Kidney epithelial cell (primary cell): ENCODE data around the gene NRAP. TPM values are rescaled to one million over a fixed set of nuclear protein-coding genes. Genes with fewer than 3 reads are reported as not detected.

ENCODE experiments used
- DNase-seq: peaks from one replicate; pipeline ENCODE4 v3.0.0-alpha.2; 2010; ENCODE audit warnings: low read depth
- H3K27me3 ChIP-seq: 2 replicates; pipeline ENCODE4 v1.6.0; 2011; ENCODE audit warnings: low read length; ENCODE audit not compliant: control insufficient read depth, insufficient read depth
- H3K36me3 ChIP-seq: 2 replicates; pipeline ENCODE4 v1.5.1; 2011; ENCODE audit warnings: low read length; ENCODE audit not compliant: control insufficient read depth, insufficient read depth
- H3K4me3 ChIP-seq: 2 replicates; pipeline ENCODE4 v1.5.1; 2011; ENCODE audit warnings: low read depth, mild to moderate bottlenecking, control low read depth, low read length
- CTCF ChIP-seq: IDR thresholded peaks from 2 replicates; pipeline ENCODE4 v1.5.1; 2011; ENCODE audit warnings: mild to moderate bottlenecking, moderate library complexity, low read length, control low read depth, inconsistent platforms; ENCODE audit not compliant: insufficient read depth, poor library complexity, severe bottlenecking
- total RNA-seq: library from RNA; depleted of rRNA; stranded (reverse); fragments of >200 nt; gene quantifications from 2 replicates; pipeline ENCODE4 v1.2.3, GENCODE V29; 2015

NRAP gene
- total RNA-seq: not detected in 2 replicates

- Histone ChIP-seq H3K27me3 (no peaks in the 10 kb centered on the region), H3K36me3 (no peaks in the 10 kb centered on the region), H3K4me3 (no peak within 1 kb of the TSS)
- DNase-seq: no peak
- no peak for TF ChIP-seq CTCF
Measured at GRCh38 chr10:113663908-113664307, at the start of gene NRAP. TSS of gene NRAP (minus strand) at chr10:113664041. CDS start at chr10:113663882, 159 bp downstream.

GRCh38 chr10:113713640-113713982 lies 49.8 kb upstream of the NRAP start:
- Histone ChIP-seq H3K36me3 (no peaks in the 10 kb centered on the region), H3K4me3 (no peak overlapping the region), H3K27me3 (no peaks in the 10 kb centered on the region)
- TF ChIP-seq CTCF: no peak
- DNase-seq: no peak

GRCh38 chr10:113712755-113713639 lies 49.2 kb upstream of the NRAP start:
- DNase-seq: no peak

GRCh38 chr10:113712024-113712423 lies 48.2 kb upstream of the NRAP start:
- TF ChIP-seq CTCF: no peak

More at GRCh38 chr10:113712755-113713639, 49.2 kb upstream of the NRAP start:
- no peak for TF ChIP-seq CTCF
- no peaks in the 10 kb centered on the region for H3K27me3 ChIP-seq
- H3K36me3 ChIP-seq: no peaks in the 10 kb centered on the region
- H3K4me3 ChIP-seq: no peak overlapping the region

GRCh38 chr10:113711142-113711541 lies 47.3 kb upstream of the NRAP start:
- TF ChIP-seq CTCF: no peak
- H3K4me3 ChIP-seq: no peak overlapping the region
- no peak for DNase-seq
- H3K27me3 ChIP-seq: no peaks in the 10 kb centered on the region
- no peaks in the 10 kb centered on the region for H3K36me3 ChIP-seq

More at GRCh38 chr10:113712024-113712423, 48.2 kb upstream of the NRAP start:
- Histone ChIP-seq H3K36me3 (no peaks in the 10 kb centered on the region), H3K4me3 (no peak overlapping the region), H3K27me3 (no peaks in the 10 kb centered on the region)
- no peak for DNase-seq
